NCI-H460 (cell line): ENCODE measurements around the gene MYCBPAP. TPM values are rescaled to one million over a fixed set of nuclear protein-coding genes. Genes with fewer than 3 reads are reported as not detected.

Source experiments
- DNase-seq: peaks from one replicate; pipeline ENCODE4 v3.0.0-alpha.2; 2016; ENCODE audit warnings: low read depth; ENCODE audit errors: extremely low read depth
- total RNA-seq: library from RNA; depleted of rRNA; stranded (reverse); fragments of >200 nt; shearing (Covaris generic); gene quantifications from 2 replicates; pipeline ENCODE4 v1.2.3, GENCODE V29; 2014

The MYCBPAP gene
- total RNA-seq, 1 experiment from 2014 or later: 0.89 TPM

DNA sequence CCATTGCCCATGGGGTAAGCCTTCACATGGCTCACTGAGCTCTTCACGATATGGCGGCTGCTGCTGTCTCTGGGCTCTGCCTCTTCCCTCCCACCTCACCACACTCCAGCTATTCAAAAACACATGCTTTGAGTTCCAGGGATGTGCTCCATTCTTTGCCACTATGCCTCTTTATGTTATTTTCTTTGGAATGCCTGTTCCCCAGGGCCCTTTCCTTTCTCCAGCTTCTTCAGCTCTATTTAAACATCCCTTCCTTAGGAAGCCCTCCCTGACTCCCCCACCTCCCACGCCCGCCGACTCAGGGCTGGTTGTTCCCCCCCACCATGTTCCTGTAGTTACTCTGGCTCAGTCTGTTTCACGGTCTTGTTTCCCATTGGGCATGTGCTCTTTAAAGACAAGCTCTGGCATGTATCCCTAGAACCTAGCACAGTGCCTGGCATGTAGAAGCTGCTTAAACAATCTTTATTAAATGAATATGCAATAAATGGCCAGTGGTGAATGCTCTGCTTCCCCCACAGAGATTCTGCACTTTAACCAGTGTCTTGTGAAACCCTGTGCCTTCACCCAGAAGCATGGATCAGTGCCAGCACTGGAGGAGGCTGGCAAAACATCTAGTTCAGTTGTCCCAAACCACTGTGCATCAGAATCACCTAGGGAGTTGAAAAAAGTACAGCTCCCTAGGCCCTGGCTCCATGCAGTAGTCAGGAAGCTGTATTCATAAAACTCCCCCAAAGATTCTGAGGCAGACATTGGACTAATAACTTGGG is 6.9 kb downstream of the MYCBPAP start:
- no peak for DNase-seq

DNA sequence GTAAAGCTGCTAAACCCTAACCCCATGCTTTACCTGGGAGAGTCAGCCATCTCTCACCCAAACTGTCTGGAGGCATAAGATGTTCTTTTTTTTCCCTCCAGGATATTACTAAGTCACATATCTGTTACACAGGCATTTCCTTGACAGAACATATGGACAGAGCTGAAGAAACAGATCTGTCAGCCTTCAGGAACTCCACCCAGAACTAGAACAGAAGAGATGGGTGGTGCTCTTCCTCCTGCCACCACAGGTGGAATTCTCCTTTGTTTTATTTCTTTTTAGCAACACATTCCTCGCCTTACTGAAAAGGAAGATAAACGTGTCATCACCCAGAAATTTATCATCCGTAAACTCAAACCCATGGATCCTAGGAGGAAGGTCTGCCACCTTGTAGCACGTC is 8.8 kb downstream of the MYCBPAP start:
- no peak for DNase-seq

DNA sequence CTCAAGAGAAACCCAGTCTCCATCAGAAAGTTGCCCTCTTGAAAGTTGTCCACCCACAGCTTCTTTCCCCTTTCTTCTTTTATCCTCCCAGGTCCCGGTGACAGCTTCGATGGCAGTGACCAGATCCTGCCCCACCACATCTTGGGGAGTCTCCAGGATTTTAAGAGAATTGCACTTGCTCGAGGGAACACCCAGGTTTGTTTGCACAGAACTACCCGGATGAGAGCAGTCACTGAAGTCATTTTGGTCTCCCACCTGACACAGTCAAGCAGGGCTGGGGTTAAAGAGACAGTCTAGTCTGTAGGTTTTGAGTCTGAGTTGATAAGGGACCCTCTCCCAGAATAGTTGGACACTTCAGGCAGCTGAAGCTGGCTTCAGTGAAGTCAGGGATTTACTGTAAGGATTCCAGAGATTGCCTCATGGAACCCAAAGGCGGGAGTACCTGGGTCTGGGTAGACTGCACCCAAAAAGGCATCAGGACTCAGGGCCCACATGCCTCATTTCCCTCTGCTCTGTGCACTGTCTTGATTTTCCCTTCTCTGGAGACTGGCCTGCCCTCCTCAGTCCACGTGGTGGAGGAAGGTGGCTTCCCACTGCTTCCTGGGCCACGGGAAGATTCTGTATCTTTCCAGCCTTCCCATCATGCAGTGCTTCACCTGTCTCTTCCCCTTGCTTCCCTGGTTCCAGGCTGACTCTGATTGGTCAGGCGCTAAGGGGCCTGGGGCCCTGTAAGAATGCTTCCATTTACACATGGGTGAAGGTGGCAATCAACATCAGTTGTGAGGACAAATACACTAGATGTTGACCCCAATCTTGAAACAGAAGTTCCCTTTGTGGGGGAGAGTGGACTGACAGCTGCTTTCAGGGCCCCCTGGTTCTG is 9.5 kb downstream of the MYCBPAP start:
- DNase-seq: no peak

DNA sequence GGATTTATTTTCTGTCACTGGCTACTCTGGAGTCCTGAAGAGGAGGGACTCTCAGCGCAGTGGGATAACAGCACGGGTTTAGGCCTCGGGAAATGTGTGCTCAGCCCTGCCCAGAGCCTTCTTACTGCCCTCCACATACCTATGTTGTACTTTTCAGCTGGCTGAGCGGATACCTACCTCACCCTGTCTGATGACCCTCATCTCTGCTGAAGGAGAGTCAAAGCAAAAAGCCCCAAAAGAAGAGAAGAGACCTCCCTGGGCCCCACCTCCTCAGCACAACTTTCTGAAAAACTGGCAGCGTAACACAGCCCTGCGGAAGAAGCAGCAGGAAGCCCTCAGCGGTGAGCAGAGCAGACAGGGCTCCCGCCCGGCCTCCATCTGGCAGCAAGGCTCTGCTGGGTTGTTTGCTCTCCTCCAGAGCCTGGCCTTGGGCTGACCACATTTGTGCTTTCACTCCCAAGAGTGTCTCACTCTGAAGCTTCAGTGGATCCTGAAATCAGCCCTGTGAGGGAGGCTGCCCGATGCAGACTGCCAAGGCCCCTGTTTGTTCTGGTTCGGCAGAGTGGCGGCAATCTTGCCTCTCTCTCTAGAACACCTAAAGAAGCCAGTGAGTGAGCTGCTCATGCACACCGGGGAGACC is 10.3 kb downstream of the MYCBPAP start:
- no peak for DNase-seq

DNA sequence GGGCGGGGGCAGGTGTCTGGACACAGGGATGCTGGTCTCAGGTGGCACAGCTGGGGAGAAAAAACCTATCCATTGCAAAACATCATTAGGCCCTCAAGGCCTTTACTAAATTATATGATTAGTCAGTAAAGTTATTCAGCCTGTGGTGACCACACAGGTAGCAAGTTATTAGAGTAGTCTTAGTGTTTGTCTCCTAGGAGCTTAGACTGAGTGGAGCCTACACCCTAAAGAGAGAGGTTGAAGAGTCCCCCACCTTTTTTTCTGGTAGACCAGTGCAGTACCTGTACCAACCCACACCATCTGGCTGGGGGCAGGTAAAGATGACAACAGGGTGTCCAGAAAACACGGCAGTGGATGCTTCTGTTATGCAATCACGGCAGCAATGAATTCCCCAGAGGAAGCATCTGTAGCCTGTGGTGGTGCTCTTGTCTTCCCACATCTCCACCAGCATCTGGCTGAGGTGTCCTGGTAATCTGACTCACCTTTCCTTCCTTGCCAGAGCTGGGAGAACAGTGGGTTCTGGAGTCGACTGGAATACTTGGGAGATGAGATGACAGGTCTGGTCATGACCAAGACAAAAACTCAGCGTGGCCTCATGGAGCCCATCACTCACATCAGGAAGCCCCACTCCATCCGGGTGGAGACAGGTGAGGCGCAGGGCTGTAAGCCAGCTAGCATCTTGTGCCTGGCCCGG is 11.0 kb downstream of the MYCBPAP start:
- DNase-seq: no peak

DNA sequence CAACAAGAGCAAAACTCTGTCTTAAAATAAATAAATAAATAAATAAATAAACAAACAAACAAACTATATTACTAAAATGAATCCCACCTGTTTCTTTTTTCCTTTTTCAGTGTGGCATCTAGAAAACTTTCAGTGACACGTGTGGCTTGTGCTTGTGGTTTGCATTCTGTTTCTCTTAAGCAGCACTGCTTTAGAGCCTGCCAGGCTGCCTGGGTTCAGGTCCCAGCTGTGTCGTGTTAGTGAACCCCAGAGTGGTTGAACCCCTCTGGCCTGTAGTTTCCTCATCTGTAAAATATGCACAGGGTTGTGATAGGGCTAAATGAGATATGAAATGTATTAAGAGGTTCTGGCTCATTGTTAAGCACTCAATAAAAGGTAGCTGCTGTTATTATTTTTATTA is 12.2 kb downstream of the MYCBPAP start:
- DNase-seq: no peak

DNA sequence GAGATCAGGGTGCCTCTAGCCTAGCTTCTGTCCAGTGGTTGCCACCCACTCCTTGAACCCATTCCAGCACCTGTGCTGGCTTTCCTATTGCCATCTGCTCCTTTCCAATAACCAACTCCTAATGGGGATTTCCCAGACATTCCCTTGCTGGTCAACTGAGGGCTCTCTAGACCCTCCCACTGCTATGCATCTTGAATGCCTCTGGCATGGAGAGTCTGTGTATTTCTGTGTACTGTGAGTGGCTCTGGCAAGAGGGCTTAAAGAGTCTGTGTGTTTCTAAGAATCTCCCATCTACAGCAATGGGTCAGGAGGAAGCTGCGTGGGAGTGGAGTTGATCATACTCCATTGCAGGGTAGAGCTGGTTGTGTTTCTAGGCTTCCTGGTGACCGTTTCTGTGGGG is 13.3 kb downstream of the MYCBPAP start:
- DNase-seq: no peak

DNA sequence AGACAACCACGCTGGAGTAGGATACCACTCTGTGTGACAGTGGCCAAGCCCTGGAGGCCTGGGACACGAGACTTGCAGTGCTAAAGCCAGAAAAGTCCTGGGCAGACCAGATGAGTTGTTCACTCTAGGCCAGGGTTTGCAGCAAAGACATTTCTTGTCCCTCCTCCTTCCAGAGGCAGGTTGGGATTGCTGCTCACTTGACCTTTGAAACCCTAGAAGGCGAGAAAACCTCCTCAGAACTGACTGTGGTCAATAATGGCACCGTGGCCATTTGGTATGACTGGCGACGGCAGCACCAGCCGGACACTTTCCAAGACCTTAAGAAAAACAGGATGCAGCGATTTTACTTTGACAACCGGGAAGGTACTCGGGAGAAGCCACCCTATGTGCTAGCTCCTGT is 14.5 kb downstream of the MYCBPAP start:
- DNase-seq: no peak

DNA sequence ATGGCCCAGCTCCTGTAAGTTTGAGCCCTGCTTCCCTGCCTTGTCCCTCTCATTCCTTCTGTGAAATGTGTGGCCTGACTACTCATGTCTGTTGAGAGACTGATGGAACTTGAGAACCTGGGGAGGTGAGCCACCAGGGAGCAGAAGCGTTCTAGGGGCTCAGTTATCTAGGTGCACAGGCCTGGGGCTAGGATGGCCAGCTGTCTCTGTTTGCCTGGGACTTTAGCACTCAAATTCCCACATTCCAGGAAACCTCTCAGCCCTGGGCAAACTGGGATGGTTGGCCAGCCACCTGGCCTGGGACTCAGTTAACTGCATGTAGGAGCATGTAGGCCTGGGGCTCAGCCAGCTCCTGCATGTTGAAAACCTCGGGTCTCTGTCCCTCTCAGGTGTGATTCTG is 15.0 kb downstream of the MYCBPAP start:
- no peak for DNase-seq

DNA sequence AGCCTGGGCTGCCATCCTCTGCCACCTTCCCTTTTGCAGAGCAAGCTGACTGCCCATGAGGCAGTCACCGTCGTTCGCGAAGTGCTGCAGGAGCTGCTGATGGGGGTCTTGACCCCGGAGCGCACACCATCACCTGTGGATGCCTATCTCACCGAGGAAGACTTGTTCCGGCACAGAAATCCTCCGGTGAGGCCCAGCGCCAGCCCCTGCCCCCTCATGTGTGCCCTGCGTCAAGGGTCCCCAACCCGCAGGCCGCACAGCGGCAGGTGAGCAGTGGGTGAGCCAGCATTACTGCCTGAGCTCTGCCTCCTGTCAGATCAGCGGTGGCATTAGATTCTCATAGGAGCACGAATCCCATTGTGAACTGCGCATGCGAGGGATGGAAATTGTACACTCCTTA is 16.6 kb downstream of the MYCBPAP start:
- no peak for DNase-seq

DNA sequence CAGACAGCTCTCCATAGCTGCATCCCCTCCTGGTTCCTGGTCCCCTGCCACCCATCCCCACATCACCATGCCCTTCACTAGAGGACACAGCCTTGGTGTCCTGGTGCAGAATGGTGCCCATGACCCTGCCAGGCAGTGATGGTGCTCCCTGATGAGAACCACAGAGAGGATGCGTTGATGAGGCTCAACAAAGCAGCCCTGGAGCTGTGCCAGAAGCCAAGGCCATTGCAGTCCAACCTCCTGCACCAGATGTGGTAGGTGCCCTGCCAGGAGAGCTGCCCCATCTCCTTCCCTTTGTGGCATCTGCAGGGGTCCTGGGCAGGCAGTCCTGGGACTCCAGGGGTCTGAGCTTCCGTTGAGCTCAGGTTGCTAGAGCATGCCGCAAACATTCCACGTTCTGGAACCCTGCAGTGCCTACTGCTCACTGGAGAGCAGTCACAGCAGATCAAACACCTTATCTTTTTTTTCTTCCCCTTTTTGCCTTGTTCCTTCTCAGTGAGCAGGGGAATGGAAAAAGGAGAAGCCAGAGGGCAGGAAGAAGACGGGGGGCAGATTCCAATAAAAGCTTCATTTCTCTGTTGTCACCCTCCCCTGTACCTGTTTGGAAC is 19.0 kb downstream of the MYCBPAP start:
- no peak for DNase-seq

DNA sequence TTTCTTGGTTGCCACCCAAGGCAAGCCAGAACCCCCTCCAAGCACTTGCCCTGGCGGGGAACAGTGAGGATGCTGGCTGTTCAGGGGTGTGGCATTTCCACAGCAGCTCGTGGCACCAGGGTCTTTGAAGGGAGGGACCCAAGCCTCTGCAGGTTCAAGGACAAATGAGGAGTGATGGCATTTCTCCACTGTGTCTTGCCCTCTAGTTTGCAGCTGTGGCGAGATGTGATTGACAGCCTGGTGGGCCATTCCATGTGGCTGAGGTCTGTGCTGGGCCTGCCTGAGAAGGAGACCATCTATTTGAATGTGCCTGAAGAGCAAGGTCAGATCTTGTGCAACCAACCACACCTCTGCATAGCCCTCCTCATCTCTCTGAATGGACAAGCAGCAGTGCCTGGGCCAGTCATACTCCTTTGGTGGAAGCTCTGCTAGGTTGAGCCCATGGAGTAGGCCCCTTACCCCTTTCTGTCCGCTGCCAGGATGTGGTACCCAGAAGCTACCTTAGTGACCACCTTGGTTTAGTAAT is 19.8 kb downstream of the MYCBPAP start:
- no peak for DNase-seq

DNA sequence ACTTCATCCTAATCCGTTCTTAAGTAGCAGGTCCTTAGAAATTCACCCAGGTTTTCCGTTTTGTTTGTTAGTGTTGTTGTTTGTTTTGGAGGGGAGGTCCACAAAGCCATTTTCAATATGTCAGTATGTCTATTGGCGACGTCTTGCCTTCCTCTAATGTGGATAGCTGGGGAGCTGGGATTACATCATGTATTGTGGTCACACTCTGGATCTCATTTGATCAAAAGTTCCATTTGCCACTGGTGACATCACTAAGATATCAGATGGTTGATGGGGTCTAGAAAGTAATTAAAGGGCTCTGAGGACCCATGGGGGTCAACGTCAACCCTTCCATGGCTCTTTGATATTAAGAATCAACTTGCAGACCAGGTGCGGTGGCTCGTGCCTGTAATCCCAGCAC is 21.6 kb downstream of the MYCBPAP start:
- no peak for DNase-seq

DNA sequence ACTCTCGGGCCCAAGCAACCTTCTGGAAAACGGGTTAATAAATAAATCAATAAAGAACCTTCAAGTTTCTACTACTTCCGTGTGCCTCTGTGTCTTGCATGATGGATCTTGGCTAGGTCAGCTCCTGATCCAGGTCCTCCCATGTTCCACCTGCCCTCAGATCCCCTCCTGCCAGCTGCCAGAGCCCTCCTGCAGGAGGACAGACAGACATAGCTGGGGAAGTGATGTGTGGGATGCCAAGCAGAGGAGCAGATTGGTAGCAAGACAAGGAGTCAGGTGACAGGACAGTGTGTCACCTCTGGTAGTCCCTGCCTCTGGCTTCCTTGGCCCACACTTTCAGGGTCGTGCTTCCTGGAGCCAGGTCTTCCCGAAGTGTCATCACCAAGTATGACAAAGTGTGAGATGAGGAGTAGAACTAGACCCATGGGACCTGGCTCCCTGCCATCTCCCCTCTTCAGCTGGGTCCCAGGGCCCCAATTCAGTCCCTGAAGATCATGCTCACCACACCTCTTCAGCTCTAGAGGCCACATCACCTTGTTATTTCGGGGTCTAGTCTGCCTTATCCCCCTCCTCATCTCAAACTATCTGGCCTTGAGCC is 23.3 kb downstream of the MYCBPAP start:
- DNase-seq: no peak

DNA sequence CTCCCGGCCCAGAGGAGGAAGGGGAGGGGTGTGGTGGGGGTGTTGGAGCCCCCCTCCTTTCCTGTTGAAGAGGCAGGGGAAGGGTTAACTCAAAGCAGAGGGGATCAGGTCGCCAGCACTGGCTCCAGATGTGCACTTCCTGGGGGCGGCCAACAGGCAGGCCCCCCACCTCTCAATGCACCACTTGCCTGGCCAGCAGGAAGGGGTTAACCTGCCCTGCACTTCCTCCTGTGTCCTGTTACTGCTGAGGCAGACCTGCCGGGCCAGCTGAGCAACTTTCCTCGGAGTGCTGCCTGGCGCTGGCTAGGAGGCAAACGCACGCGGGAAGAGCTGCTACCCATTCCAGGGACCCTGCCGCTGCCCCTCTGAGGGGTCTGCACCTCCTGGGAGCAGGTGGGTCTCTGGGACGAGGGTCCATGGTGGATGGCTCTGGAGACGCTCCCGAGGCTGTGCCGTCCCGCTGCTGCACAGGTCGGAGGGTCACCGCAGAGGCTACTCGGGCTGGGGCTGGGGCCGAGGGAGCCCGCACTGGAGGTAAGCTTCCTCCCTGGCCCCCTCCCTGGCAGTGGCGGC is 24.3 kb downstream of the MYCBPAP start, which contains the start of gene EPN3:
EPN3 (plus strand) TSS at position 284 of the 573 bp plus-strand sequence. CDS start 3,822 bp downstream, outside the sequence.
- no peak for DNase-seq

DNA sequence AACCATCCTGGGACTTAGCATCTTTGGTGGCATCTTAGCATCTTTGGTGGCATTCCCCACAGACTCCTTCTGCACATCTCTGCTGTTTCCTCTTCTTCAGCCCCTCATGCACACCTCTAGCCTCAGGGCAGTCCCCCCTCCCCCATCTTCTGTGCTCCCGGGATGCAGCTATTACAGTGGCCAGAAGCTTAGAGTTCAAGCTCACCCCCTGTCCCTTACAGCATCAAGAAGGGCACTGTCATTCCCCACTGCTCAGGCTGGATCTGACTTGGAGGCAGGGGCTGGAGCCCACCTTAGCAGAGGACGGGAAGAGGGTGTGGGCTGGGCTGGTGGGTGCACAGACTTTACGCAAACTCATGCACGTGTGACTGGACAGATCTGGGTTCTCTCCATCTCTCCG is 24.9 kb downstream of the MYCBPAP start:
- no peak for DNase-seq

DNA sequence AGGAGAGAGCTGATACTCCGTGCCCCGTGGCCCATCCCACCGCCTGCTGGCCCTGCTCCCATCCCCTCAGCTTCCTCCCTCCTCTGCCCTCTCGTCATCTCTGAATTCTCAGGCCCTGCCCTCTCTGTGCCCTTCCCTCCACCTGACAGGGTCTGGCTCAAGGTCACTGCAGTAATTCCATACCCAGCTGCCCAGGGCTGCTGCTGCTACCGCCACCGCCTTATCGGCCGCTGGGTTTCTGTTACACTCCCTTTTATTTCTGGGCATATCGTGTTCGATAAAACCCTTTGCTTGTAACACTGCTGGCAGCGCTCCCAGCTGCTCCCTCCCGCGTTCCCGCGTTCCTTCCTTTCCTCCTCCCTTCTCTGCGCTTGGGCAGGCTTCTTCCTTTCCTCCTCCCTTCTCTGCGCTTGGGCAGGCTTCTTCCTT is 25.5 kb downstream of the MYCBPAP start:
- no peak for DNase-seq

DNA sequence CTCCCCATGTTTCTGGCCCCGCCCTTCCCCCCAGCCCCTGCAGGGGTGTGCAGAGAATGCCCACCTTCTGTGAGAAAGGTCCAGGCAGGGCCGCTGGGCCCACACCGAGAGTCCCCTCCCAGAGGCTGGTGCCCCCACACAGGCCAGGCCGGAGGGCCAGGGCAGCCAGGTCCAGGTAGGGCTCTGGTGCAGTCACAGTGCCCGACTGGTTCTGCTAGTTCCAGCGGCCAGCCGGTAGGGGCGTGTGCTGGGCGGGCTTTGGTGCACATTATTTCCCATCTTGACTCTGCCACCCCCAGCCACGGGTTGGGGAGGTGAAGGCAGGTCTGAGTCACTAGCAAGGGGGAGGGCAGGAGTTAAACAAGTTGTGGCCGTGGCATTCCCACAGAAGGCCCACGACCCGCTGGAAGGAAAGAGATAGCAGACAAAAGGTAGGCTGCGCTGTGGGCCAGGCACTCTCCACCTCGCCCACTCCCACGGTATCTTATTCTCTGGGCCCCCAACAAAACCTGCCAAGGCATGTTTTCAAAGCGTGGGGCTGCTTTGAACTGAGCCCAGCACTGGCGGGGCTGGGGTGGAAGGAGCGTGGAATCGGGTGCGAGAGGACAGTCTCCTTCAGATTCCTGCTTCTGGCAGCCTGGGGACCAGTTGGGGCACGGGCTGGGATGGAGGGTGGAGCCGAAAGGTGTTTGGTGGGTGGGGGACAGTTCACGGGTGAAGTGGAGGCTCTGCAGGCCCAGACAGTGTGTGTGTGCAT is 26.2 kb downstream of the MYCBPAP start:
- no peak for DNase-seq

DNA sequence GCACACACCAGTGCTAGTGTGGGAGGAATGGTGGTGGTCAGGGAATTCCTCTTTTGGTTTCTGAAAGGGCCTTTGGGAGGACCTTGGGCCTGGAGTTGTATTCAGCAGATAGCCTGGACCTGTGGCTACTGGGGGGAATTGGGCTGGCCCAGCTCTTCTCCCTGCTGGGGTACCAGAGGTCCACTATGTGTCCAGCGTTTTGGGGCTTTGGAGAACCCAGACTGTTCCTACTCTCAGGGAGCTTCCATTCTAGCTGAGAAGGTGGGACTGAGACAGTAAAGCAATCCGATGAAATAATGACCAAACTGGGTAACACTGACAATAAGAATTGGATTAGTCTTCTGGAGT is 26.7 kb downstream of the MYCBPAP start:
- DNase-seq: no peak
